T-helper 1 cell treated with Interleukin-12 subunit alpha and Interleukin-12 subunit beta and Interleukin-4 antibody, amounts not matched to agents 30 μg/mL and 1 μg/mL, for 36 hours (primary cell): ENCODE data around the gene MRPS22.
A peak's percentile ranks its signal among the peaks of the same experiment; 100 is the strongest.
"Not testable (repeated sequence)": the region's sequence is repeated elsewhere in the genome, so short reads cannot be mapped to it uniquely, and the experiment has no call there.

Source experiments
- H3K27ac Mint-ChIP-seq: one replicate; pipeline ENCODE4 v1.8.0; 2021; ENCODE audit warnings: mild to moderate bottlenecking, mixed read lengths
- H3K27me3 Mint-ChIP-seq: one replicate; pipeline ENCODE4 v1.8.0; 2021; ENCODE audit warnings: low read depth, mixed read lengths
- H3K36me3 Mint-ChIP-seq: one replicate; pipeline ENCODE4 v1.8.0; 2021; ENCODE audit warnings: low read depth, mixed read lengths
- H3K4me1 Mint-ChIP-seq: one replicate; pipeline ENCODE4 v1.8.0; 2021; ENCODE audit warnings: low read depth, mixed read lengths
- H3K4me3 Mint-ChIP-seq: one replicate; pipeline ENCODE4 v1.8.0; 2021; ENCODE audit warnings: mild to moderate bottlenecking, moderate library complexity, mixed read lengths
- H3K9me3 Mint-ChIP-seq: one replicate; pipeline ENCODE4 v1.8.0; 2021; ENCODE audit warnings: mixed read lengths

MRPS22 gene

GRCh38 chr3:139319428-139320402 lies 24.1 kb upstream of the MRPS22 start:
- Mint-ChIP-seq H3K4me1 (no peaks in the 10 kb centered on the region), H3K36me3 (no peaks in the 10 kb centered on the region), H3K27ac (no peak overlapping the region), H3K4me3 (no peak overlapping the region), H3K27me3 (peaks cover 5% of the 10 kb centered on the region), H3K9me3 (no peaks in the 10 kb centered on the region)

- Mint-ChIP-seq H3K4me1 (no peaks in the 10 kb centered on the region), H3K36me3 (no peaks in the 10 kb centered on the region), H3K27ac (no peak overlapping the region), H3K4me3 (no peak overlapping the region), H3K9me3 (no peaks in the 10 kb centered on the region), H3K27me3 (peaks cover 5% of the 10 kb centered on the region)
Observed at GRCh38 chr3:139320551-139321309, 23.1 kb upstream of the MRPS22 start.

- Mint-ChIP-seq H3K4me1 (no peaks in the 10 kb centered on the region), H3K4me3 (no peak overlapping the region), H3K27me3 (no peaks in the 10 kb centered on the region), H3K27ac (no peak overlapping the region), H3K9me3 (no peaks in the 10 kb centered on the region), H3K36me3 (no peaks in the 10 kb centered on the region)
Observed at GRCh38 chr3:139322346-139322745, 21.5 kb upstream of the MRPS22 start.

- Mint-ChIP-seq H3K27ac (no peak overlapping the region), H3K4me1 (no peaks in the 10 kb centered on the region), H3K27me3 (no peaks in the 10 kb centered on the region), H3K36me3 (no peaks in the 10 kb centered on the region), H3K4me3 (no peak overlapping the region), H3K9me3 (no peaks in the 10 kb centered on the region)
Observed at GRCh38 chr3:139323146-139323545, 20.7 kb upstream of the MRPS22 start.

GRCh38 chr3:139324456-139324855 lies 19.4 kb upstream of the MRPS22 start:
- Mint-ChIP-seq H3K9me3 (no peaks in the 10 kb centered on the region), H3K27me3 (no peaks in the 10 kb centered on the region), H3K27ac (no peak overlapping the region), H3K4me1 (peaks cover 1% of the 10 kb centered on the region), H3K4me3 (no peak overlapping the region), H3K36me3 (no peaks in the 10 kb centered on the region)

- peaks cover 7% of the 10 kb centered on the region for H3K27me3 Mint-ChIP-seq
- H3K4me1 Mint-ChIP-seq = peaks cover 4% of the 10 kb centered on the region
- H3K27ac Mint-ChIP-seq = no peak overlapping the region
- H3K36me3 Mint-ChIP-seq = no peaks in the 10 kb centered on the region
- H3K4me3 Mint-ChIP-seq = no peak overlapping the region
- H3K9me3 Mint-ChIP-seq = no peaks in the 10 kb centered on the region
Observed at GRCh38 chr3:139325551-139325950, 18.3 kb upstream of the MRPS22 start.

GRCh38 chr3:139326131-139326530 lies 17.7 kb upstream of the MRPS22 start:
- no peak overlapping the region for H3K4me3 Mint-ChIP-seq
- no peaks in the 10 kb centered on the region for H3K9me3 Mint-ChIP-seq
- no peak overlapping the region for H3K27ac Mint-ChIP-seq
- peaks cover 4% of the 10 kb centered on the region for H3K4me1 Mint-ChIP-seq
- H3K27me3 Mint-ChIP-seq = peaks cover 12% of the 10 kb centered on the region
- H3K36me3 Mint-ChIP-seq = no peaks in the 10 kb centered on the region

- Mint-ChIP-seq H3K27ac (no peak overlapping the region), H3K4me1 (peaks cover 4% of the 10 kb centered on the region)
Observed at GRCh38 chr3:139326707-139327106, 17.1 kb upstream of the MRPS22 start.

GRCh38 chr3:139327231-139327630 lies 16.6 kb upstream of the MRPS22 start:
- Mint-ChIP-seq H3K36me3 (no peaks in the 10 kb centered on the region), H3K27me3 (peaks cover 21% of the 10 kb centered on the region), H3K9me3 (no peaks in the 10 kb centered on the region), H3K27ac (no peak overlapping the region), H3K4me1 (peaks cover 4% of the 10 kb centered on the region), H3K4me3 (no peak overlapping the region)

More at GRCh38 chr3:139326707-139327106, 17.1 kb upstream of the MRPS22 start:
- Mint-ChIP-seq H3K27me3 (peaks cover 17% of the 10 kb centered on the region), H3K9me3 (no peaks in the 10 kb centered on the region), H3K36me3 (no peaks in the 10 kb centered on the region), H3K4me3 (no peak overlapping the region)

GRCh38 chr3:139327861-139328260 lies 16.0 kb upstream of the MRPS22 start:
- Mint-ChIP-seq H3K27ac (no peak overlapping the region), H3K27me3 (peaks cover 28% of the 10 kb centered on the region), H3K36me3 (no peaks in the 10 kb centered on the region), H3K9me3 (no peaks in the 10 kb centered on the region), H3K4me3 (no peak overlapping the region), H3K4me1 (peaks cover 4% of the 10 kb centered on the region)

- H3K4me1 Mint-ChIP-seq = peaks cover 4% of the 10 kb centered on the region
- no peak overlapping the region for H3K4me3 Mint-ChIP-seq
- no peaks in the 10 kb centered on the region for H3K36me3 Mint-ChIP-seq
- peaks cover 28% of the 10 kb centered on the region for H3K27me3 Mint-ChIP-seq
- no peak overlapping the region for H3K27ac Mint-ChIP-seq
- H3K9me3 Mint-ChIP-seq = no peaks in the 10 kb centered on the region
Observed at GRCh38 chr3:139328356-139328755, 15.5 kb upstream of the MRPS22 start.

GRCh38 chr3:139329364-139329850 lies 14.4 kb upstream of the MRPS22 start:
- peak overlapping the region; percentile 52 for H3K4me3 Mint-ChIP-seq
- H3K9me3 Mint-ChIP-seq = no peaks in the 10 kb centered on the region
- no peaks in the 10 kb centered on the region for H3K36me3 Mint-ChIP-seq
- peaks cover 28% of the 10 kb centered on the region for H3K27me3 Mint-ChIP-seq
- no peak overlapping the region for H3K27ac Mint-ChIP-seq
- peaks cover 4% of the 10 kb centered on the region for H3K4me1 Mint-ChIP-seq

GRCh38 chr3:139332092-139332491 lies 11.7 kb upstream of the MRPS22 start:
- H3K27me3 Mint-ChIP-seq = peaks cover 30% of the 10 kb centered on the region
- H3K9me3 Mint-ChIP-seq = no peaks in the 10 kb centered on the region
- H3K4me3 Mint-ChIP-seq = no peak overlapping the region
- no peak overlapping the region for H3K27ac Mint-ChIP-seq
- H3K36me3 Mint-ChIP-seq = no peaks in the 10 kb centered on the region
- peaks cover 4% of the 10 kb centered on the region for H3K4me1 Mint-ChIP-seq

- H3K27me3 Mint-ChIP-seq = peaks cover 33% of the 10 kb centered on the region
- H3K9me3 Mint-ChIP-seq, H3K4me3 Mint-ChIP-seq: not testable (repeated sequence)
Observed at GRCh38 chr3:139334675-139335074, 9.1 kb upstream of the MRPS22 start.

GRCh38 chr3:139338405-139338804 lies 5.4 kb upstream of the MRPS22 start:
- H3K36me3 Mint-ChIP-seq = no peaks in the 10 kb centered on the region
- no peak overlapping the region for H3K4me3 Mint-ChIP-seq
- H3K27ac Mint-ChIP-seq = no peak overlapping the region
- H3K4me1 Mint-ChIP-seq = peaks cover 3% of the 10 kb centered on the region
- peaks cover 5% of the 10 kb centered on the region for H3K9me3 Mint-ChIP-seq
- peaks cover 6% of the 10 kb centered on the region for H3K27me3 Mint-ChIP-seq

More at GRCh38 chr3:139334675-139335074, 9.1 kb upstream of the MRPS22 start:
- H3K4me1 Mint-ChIP-seq, H3K36me3 Mint-ChIP-seq, H3K27ac Mint-ChIP-seq: not testable (repeated sequence)
